Cardiac muscle cell (in vitro differentiated cells and primary cell): ENCODE measurements around the gene SETD1A. TPM values are rescaled to one million over a fixed set of nuclear protein-coding genes. Genes with fewer than 3 reads are reported as not detected.

Experiments
- DNase-seq, 2 donors: peaks; one replicate each; pipeline versions ENCODE4 v3.0.0 to v3.0.0-alpha.2; 2010 to 2017; ENCODE audit warnings: low read depth in 1 of 2, low spot score in 1 of 2
- H3K27ac ChIP-seq: fragments of 200-600 bp; sonication (generic); 2 replicates; pipeline ENCODE4 v1.5.1; 2016
- H3K27me3 ChIP-seq: fragments of 200-600 bp; sonication (generic); 2 replicates; pipeline ENCODE4 v1.6.0; 2016; ENCODE audit warnings: control low read depth
- H3K36me3 ChIP-seq: fragments of 200-600 bp; sonication (generic); 2 replicates; pipeline ENCODE4 v1.5.1; 2016; ENCODE audit warnings: control low read depth
- H3K4me1 ChIP-seq: fragments of 200-600 bp; sonication (generic); 2 replicates; pipeline ENCODE4 v1.8.1; 2017; ENCODE audit warnings: low read depth, mild to moderate bottlenecking, mixed run types
- H3K4me3 ChIP-seq: fragments of 200-600 bp; sonication (generic); 2 replicates; pipeline ENCODE4 v1.5.1; 2016; ENCODE audit warnings: mild to moderate bottlenecking
- H3K9me3 ChIP-seq: fragments of 200-600 bp; sonication (generic); 2 replicates; pipeline ENCODE4 v1.5.1; 2017; ENCODE audit warnings: low read depth, mild to moderate bottlenecking, control low read depth
- CTCF ChIP-seq: IDR thresholded peaks from 2 replicates; pipeline ENCODE4 v1.5.1; 2012; ENCODE audit warnings: low read depth, mild to moderate bottlenecking, low read length
- polyA plus RNA-seq: library from polyadenylated mRNA; unstranded; fragments of >200 nt; fragmentation: Nextera tagmentation; extraction: Ambion mirVana; gene quantifications from 2 replicates; pipeline ENCODE4 v1.2.1, GENCODE V29; 2016
- total RNA-seq: library from RNA; depleted of rRNA; stranded (reverse); fragments of >200 nt; gene quantifications from 2 replicates; pipeline ENCODE4 v1.2.3, GENCODE V29; 2016

The SETD1A gene
- total and polyA plus RNA-seq, 2 experiments from 2014 or later: 1.9 to 10.4 TPM

DNA sequence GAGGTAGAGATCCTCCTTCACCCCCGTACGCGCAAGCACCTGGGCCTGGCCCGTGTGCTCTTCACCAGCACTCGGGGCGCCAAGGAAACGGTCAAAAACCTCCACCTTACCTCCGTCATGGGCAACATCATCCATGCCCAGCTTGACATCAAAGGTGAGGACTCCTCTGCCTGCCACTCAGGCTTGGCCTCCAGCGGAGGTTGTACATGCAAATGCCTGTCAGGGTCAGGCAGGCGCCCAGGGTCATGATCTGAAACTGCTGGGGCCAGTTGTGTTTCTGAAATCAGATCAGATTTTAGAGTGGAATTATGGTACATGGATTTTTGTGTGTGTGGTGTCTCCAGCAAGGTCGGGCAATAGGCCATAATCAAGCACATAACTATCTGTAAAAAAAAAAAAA lies 3.8 kb downstream of the SETD1A start:
- Histone ChIP-seq H3K4me1 (peaks cover 3% of the 10 kb centered on the region), H3K27me3 (no peaks in the 10 kb centered on the region), H3K9me3 (no peaks in the 10 kb centered on the region), H3K27ac (no peak overlapping the region), H3K4me3 (no peak overlapping the region), H3K36me3 (peaks cover 47% of the 10 kb centered on the region)
- DNase-seq: no peak
- TF ChIP-seq CTCF: no peak

GRCh38 chr16:30963925-30964511 lies 6.5 kb downstream of the SETD1A start:
- H3K27me3 ChIP-seq: no peaks in the 10 kb centered on the region
- no peaks in the 10 kb centered on the region for H3K9me3 ChIP-seq
- no peak for TF ChIP-seq CTCF
- no peak overlapping the region for H3K4me3 ChIP-seq
- no peaks in the 10 kb centered on the region for H3K4me1 ChIP-seq
- peaks cover 57% of the 10 kb centered on the region for H3K36me3 ChIP-seq
- no peak overlapping the region for H3K27ac ChIP-seq
- DNase-seq: no peak

- Histone ChIP-seq H3K27me3 (no peaks in the 10 kb centered on the region), H3K27ac (no peak overlapping the region), H3K9me3 (no peaks in the 10 kb centered on the region), H3K36me3 (peaks cover 64% of the 10 kb centered on the region), H3K4me3 (no peak overlapping the region), H3K4me1 (no peaks in the 10 kb centered on the region)
- TF ChIP-seq CTCF: no peak
- DNase-seq: no peak
Observed at GRCh38 chr16:30964574-30965226, 7.1 kb downstream of the SETD1A start.

GRCh38 chr16:30965436-30965835 lies 7.9 kb downstream of the SETD1A start:
- Histone ChIP-seq H3K27ac (no peak overlapping the region), H3K27me3 (no peaks in the 10 kb centered on the region), H3K9me3 (no peaks in the 10 kb centered on the region), H3K36me3 (peaks cover 58% of the 10 kb centered on the region), H3K4me1 (no peaks in the 10 kb centered on the region), H3K4me3 (no peak overlapping the region)
- no peak for DNase-seq
- TF ChIP-seq CTCF: no peak

- Histone ChIP-seq H3K27me3 (no peaks in the 10 kb centered on the region), H3K4me1 (no peaks in the 10 kb centered on the region), H3K27ac (no peak overlapping the region), H3K4me3 (no peak overlapping the region), H3K36me3 (peaks cover 59% of the 10 kb centered on the region), H3K9me3 (no peaks in the 10 kb centered on the region)
- no peak for DNase-seq
- no peak for TF ChIP-seq CTCF
Observed at GRCh38 chr16:30966033-30966619, 8.6 kb downstream of the SETD1A start.
